Midbrain (tissue), 1 donor: ENCODE results near the gene SCN5A.

Source experiments
- DNase-seq: peaks from one replicate; lab custom pipeline; 2025; lab: John Stamatoyannopoulos, UW

The SCN5A gene

DNA sequence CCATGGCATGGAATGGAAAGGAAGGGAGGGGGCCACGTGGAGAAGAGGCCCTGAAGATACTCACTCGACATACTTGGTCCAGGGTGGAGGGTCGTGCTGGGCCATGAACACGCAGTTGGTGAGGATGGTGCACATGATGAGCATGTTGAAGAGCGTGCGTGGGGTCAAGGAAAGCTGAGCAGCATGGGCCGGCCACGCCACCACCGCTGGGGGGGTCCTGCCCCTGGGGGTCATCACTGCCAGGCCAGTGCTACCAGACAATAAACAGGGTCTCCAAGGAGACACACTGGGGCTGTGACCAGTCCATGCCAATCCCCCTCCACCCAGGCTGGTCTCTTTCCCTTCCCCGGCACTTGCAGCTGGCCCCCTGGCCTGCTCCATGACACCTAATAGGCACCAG, 27.2 kb downstream of the SCN5A start:
- DNase-seq, result no peak

DNA sequence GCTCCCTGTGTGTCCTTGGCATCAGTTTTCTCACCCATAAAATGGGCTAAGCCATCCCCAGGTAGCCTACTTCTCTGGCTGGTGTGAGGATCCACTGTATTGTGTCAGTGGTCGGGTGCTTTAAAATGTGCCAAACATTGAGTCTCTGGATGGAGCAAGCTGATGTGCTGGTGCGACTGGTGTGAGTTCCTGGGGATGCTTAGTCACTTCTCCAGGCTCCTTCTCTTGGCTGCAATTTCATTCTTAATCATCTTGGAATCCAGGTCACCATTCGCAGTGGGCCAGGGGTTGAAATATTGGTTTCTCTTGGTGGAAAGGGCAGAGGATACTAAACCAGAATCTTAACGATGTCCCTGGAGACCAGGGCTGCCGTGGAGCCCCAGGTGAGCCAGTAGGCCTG, 29.3 kb downstream of the SCN5A start:
- DNase-seq, result no peak

GRCh38 chr3:38618343-38618742, 31.1 kb downstream of the SCN5A start:
- DNase-seq, result no peak

- DNase-seq, result no peak
These were observed 31.9 kb downstream of the SCN5A start for GRCh38 chr3:38617586-38617985.

DNA sequence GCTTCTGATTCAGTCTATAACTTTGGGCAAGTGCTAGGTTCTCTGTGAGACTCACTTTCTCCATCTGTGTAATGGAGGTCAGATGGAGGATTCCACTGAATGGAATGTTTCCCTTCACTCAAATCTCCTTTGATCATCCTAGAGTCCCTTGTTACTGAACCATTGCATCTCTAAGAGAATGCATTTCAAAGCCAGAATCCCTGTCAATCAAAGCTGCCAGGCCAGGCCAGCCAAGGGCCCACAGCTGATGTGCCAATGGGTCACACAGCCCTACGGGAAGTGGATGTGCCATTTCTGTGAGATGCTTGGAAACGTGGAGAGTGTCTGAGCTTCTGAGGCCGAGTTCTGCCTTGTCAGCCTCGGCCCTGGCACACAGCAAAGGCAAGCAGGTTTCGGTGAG, 32.4 kb downstream of the SCN5A start:
- no peak for DNase-seq

GRCh38 chr3:38616658-38617057, 32.8 kb downstream of the SCN5A start:
- no peak for DNase-seq

DNA sequence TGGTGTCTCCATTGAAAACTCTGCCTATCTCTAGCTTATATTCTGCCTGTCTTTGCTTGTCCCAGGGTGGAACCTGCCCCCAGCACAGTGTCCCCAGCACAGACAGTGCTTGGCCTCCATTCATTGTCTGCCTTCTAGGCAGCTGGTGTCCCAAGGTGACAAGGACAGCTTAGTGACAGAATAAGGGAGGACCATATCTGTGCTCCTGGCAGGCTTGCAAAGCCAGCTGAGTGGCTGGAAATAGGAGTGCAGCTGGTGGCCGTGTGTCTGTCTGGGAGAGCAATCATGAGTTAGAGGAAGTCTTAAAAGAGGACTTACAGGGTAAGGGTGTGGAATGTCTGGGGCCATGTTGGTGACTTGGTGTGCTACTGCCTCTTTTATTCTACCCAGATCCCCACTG, 33.4 kb downstream of the SCN5A start:
- no peak for DNase-seq

- no peak for DNase-seq
These were observed 34.7 kb downstream of the SCN5A start for GRCh38 chr3:38614651-38615352.

GRCh38 chr3:38614091-38614490, 35.4 kb downstream of the SCN5A start:
- DNase-seq, result no peak

- no peak for DNase-seq
These were observed 36.1 kb downstream of the SCN5A start for GRCh38 chr3:38613426-38613825.

GRCh38 chr3:38611866-38612265, 37.6 kb downstream of the SCN5A start:
- no peak for DNase-seq

GRCh38 chr3:38610934-38611333, 38.6 kb downstream of the SCN5A start:
- DNase-seq, result no peak

DNA sequence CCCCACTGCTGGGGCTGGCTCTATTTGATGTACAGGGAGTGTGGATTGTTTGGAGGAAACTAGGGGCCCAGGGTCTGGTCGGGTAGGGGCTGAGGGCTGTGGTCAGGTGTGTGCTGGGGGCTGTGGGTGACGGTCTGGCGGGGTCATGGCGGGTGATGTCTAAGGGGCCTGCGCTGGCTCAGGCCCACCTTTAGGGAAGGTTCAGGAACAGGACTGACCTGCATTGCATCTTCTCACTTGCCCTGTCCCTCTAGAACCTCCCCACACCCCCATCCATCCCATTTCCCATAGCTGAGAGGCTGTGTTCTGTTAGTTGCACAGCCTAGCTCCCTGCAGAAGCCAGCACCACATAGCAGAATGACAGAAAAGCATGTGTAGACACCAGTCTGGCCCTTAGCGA, 39.1 kb downstream of the SCN5A start:
- no peak for DNase-seq

GRCh38 chr3:38609386-38610111, 39.9 kb downstream of the SCN5A start:
- no peak for DNase-seq

DNA sequence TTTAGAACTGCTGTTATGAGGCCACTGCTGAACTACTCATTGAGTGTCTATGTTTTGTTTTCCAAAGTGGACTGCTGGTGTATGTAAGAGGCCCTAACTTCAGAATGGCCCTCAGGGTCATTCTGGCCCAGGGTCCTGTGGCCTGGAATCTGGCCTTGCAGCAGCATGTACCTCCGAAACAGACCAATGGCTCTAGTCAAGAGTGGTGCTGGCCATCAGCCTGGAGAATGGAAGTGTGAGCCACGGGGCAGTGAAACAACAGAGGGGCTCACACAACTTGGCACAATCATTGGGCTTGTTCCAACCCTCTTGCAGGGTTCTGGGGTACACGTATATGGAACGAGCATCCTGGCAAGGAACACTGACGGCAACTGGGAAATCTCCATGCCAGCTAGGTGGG, 40.5 kb downstream of the SCN5A start:
- no peak for DNase-seq

DNA sequence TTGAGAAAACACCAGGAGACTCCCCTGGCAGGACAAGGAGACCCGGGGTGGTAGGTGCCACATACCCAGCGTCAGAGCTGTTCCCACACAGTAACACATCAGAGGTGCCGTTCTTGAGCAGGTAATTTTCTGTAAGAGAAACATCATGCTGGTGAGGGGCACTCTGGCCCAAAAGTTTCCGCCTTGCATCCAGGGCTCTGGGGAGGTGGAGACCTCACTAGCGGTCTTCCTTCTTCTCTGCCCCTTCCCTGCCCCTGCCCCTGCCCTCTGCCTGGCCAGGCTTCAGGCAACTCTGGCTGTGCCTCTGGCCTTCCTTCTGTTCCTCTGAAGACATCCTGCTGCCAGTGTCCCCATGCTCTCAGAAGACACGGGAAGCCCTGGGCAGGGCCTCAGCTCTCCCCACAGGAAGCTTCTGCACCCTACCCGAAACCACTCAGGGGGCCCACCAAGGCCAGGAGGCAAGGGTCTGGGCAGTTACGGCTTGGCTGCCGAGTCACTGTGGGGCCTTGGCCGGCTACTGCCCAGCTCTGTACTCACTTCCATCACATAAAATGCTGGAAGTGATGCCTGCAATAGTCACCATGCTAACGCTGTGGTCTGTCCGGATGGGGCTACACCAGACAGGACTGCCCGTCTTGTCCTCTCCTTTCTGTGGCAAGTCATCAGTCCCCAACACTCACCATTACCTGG, 41.3 kb downstream of the SCN5A start:
- DNase-seq, result no peak

DNA sequence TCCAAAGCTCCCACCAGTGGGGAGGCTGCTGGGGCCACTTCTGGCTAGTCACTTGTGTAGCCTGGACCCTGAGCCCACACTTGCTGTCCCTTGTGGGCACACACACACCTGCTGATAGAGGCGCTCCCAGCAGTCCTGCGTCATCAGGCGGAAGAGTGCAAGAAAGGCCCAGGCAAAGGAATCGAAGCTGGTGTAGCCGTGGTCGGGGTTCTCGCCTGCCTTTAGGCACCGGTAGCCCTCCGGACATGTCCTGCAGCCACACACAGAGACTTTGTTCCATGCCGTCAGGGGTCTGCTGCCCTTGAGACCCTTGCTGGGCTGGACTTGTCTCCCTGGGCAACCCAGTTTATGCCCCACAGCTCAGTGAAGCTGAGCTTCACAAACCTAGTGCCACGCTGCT, 42.9 kb downstream of the SCN5A start:
- no peak for DNase-seq

DNA sequence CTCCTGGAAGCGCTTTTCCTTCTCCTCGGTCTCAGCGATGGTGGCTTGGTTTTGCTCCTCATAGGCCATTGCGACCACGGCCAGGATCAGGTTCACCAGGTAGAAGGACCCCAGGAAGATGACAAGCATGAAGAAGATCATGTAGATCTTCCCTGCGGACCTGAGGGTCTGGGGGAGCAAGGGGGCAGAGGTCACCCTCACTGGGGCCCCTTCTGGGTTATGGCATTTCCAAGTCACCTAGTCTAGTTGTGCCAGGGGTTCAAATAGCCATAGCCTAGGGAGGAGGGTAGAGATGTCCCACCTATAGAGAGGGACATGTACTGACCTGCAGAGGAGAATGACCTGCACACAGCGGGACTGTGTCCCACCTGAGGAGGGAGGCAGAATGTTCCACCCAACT, 43.5 kb downstream of the SCN5A start:
- no peak for DNase-seq

- DNase-seq, result no peak
These were observed 45.2 kb downstream of the SCN5A start for GRCh38 chr3:38604246-38604645.

DNA sequence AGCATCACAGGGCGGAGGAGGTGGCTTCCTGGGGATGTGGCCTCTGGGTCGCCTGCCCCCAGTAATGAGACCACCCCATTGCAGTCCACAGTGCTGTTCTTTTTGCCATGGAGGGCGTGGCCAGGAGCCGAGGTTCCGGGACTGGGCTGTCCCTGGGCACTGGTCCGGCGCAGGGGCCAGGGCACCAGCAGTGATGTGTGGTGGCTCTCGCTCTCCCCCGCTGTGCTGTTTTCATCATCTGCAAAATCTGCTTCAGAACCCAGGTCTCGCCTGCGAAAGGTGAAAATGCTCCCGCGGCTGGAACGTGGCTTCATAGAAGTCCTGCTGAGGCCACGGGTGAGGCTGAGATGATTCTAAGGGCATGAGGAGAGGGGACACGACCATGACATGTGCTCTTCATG, 45.8 kb downstream of the SCN5A start:
- DNase-seq, result no peak

DNA sequence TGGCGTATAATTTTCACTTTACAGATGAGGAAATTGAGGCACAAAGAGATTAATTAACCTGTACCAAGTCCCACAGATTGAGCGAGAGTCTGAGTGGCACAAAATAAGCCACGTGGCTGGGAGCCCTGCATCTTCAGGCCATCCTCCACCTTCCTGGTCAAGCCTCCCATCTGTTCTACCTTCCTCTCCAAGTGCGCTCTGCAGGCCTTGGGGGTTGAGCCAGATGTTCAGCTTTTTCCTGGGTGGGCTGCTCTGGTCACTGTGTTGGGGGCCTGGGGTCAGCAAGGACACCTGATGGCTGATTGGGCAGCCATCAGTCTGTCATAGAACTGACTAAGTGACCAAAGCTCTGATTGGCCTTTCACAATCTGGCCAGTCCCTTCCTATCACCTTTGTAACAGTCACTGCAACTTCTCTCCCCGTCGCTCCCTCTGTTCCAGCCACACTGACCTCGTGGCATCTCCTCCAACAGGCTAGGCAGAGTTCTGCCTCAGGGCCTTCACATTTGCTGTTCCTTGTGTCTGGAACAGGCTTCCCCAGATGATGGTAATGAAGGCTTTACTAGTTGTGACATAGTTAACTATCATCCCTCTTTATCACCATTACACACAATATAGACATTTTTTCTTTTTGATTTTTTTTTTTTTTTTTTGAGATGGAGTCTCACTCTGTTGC, 46.8 kb downstream of the SCN5A start:
- no peak for DNase-seq

DNA sequence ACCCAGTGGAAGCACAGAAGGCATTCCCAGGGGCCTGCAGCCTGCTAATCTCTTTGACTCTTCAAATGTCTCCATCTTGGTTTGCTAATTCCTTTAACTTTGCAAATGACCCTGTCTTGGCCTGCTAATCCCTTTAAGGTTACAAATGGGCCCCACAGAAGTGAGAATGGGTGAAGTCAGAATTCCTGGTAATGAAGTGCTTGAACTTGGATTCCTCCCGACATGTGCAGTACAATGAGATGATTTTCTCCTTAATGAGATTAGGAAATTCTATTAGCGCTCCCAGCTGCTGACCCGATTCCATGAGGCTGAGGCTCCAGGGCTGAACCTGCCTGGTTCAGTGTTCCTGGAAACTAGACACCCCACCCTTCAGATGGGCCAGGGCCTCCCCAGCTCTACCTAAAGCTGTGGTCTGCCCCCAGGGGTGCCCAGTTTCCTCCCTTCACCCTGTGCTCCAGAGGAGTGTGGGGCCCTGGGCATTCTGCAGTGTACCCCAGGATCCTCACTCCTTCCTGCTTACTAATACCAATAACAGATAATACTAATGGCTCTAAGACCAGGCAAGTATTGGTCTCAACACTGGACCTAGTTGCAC, 47.4 kb downstream of the SCN5A start:
- no peak for DNase-seq
